Neuron (in vitro differentiated cells): ENCODE data around the gene CPNE4.

ENCODE experiments used
- H2AFZ ChIP-seq: one replicate; pipeline ENCODE4 v1.6.1; 2013; ENCODE audit warnings: low read depth, mild to moderate bottlenecking, inconsistent platforms, low read length, moderate library complexity
- H3K27me3 ChIP-seq: one replicate; pipeline ENCODE4 v1.6.1; 2013; ENCODE audit warnings: low read length; ENCODE audit not compliant: insufficient read depth
- H3K36me3 ChIP-seq: one replicate; pipeline ENCODE4 v1.6.1; 2013; ENCODE audit warnings: low read length; ENCODE audit not compliant: insufficient read depth
- H3K4me1 ChIP-seq: one replicate; pipeline ENCODE4 v1.6.1; 2013; ENCODE audit warnings: low read length; ENCODE audit not compliant: insufficient read depth
- H3K4me3 ChIP-seq: 2 replicates; pipeline ENCODE4 v1.5.1; 2013; ENCODE audit warnings: mild to moderate bottlenecking, low read length, moderate library complexity
- H3K9me3 ChIP-seq: one replicate; pipeline ENCODE4 v1.6.1; 2013; ENCODE audit warnings: low read length

CPNE4 gene

GRCh38 chr3:132007617-132008016 lies 27.2 kb downstream of the CPNE4 start:
- H3K4me1 ChIP-seq = peaks cover 5% of the 10 kb centered on the region
- H3K36me3 ChIP-seq = no peaks in the 10 kb centered on the region
- H3K9me3 ChIP-seq = no peaks in the 10 kb centered on the region
- no peaks in the 10 kb centered on the region for H3K27me3 ChIP-seq
- H3K4me3 ChIP-seq = no peak overlapping the region
- H2AFZ ChIP-seq = no peak overlapping the region

GRCh38 chr3:132006605-132007204 lies 28.1 kb downstream of the CPNE4 start:
- H3K4me3 ChIP-seq = no peak overlapping the region
- no peaks in the 10 kb centered on the region for H3K9me3 ChIP-seq
- H3K27me3 ChIP-seq = no peaks in the 10 kb centered on the region
- no peaks in the 10 kb centered on the region for H3K36me3 ChIP-seq
- H2AFZ ChIP-seq = no peak overlapping the region
- H3K4me1 ChIP-seq = peaks cover 8% of the 10 kb centered on the region

- Histone ChIP-seq H3K9me3 (no peaks in the 10 kb centered on the region), H2AFZ (no peak overlapping the region), H3K27me3 (no peaks in the 10 kb centered on the region), H3K4me1 (peaks cover 8% of the 10 kb centered on the region), H3K36me3 (no peaks in the 10 kb centered on the region), H3K4me3 (no peak overlapping the region)
Observed at GRCh38 chr3:132004571-132004970, 30.2 kb downstream of the CPNE4 start.

GRCh38 chr3:132003685-132004084 lies 31.1 kb downstream of the CPNE4 start:
- H3K4me3 ChIP-seq = no peak overlapping the region

GRCh38 chr3:132001999-132002398 lies 32.8 kb downstream of the CPNE4 start:
- no peak overlapping the region for H3K4me3 ChIP-seq
- no peaks in the 10 kb centered on the region for H3K9me3 ChIP-seq
- no peak overlapping the region for H2AFZ ChIP-seq
- peaks cover 8% of the 10 kb centered on the region for H3K4me1 ChIP-seq
- H3K27me3 ChIP-seq = no peaks in the 10 kb centered on the region
- H3K36me3 ChIP-seq = no peaks in the 10 kb centered on the region

More at GRCh38 chr3:132003685-132004084, 31.1 kb downstream of the CPNE4 start:
- Histone ChIP-seq H3K4me1 (peaks cover 8% of the 10 kb centered on the region), H3K9me3 (no peaks in the 10 kb centered on the region), H2AFZ (no peak overlapping the region), H3K27me3 (no peaks in the 10 kb centered on the region), H3K36me3 (no peaks in the 10 kb centered on the region)

- no peaks in the 10 kb centered on the region for H3K9me3 ChIP-seq
- H3K4me3 ChIP-seq = no peak overlapping the region
- no peaks in the 10 kb centered on the region for H3K27me3 ChIP-seq
- no peak overlapping the region for H2AFZ ChIP-seq
- no peaks in the 10 kb centered on the region for H3K36me3 ChIP-seq
- peaks cover 8% of the 10 kb centered on the region for H3K4me1 ChIP-seq
Observed at GRCh38 chr3:132001036-132001435, 33.8 kb downstream of the CPNE4 start.

GRCh38 chr3:131998027-131998426 lies 36.8 kb downstream of the CPNE4 start:
- Histone ChIP-seq H3K9me3 (no peaks in the 10 kb centered on the region), H3K4me1 (peaks cover 8% of the 10 kb centered on the region), H3K36me3 (no peaks in the 10 kb centered on the region), H2AFZ (no peak overlapping the region), H3K27me3 (no peaks in the 10 kb centered on the region), H3K4me3 (no peak overlapping the region)

- Histone ChIP-seq H3K4me1 (peaks cover under 1% of the 10 kb centered on the region), H2AFZ (no peak overlapping the region), H3K27me3 (no peaks in the 10 kb centered on the region), H3K4me3 (no peak overlapping the region), H3K36me3 (no peaks in the 10 kb centered on the region), H3K9me3 (no peaks in the 10 kb centered on the region)
Observed at GRCh38 chr3:131995891-131996290, 38.9 kb downstream of the CPNE4 start.

- H2AFZ ChIP-seq = no peak overlapping the region
Observed at GRCh38 chr3:131989318-131989717, 45.5 kb downstream of the CPNE4 start.

GRCh38 chr3:131988209-131988608 lies 46.6 kb downstream of the CPNE4 start:
- no peak overlapping the region for H2AFZ ChIP-seq
- no peaks in the 10 kb centered on the region for H3K4me1 ChIP-seq
- H3K9me3 ChIP-seq = no peaks in the 10 kb centered on the region
- H3K36me3 ChIP-seq = no peaks in the 10 kb centered on the region
- H3K4me3 ChIP-seq = no peak overlapping the region
- no peaks in the 10 kb centered on the region for H3K27me3 ChIP-seq

More at GRCh38 chr3:131989318-131989717, 45.5 kb downstream of the CPNE4 start:
- H3K36me3 ChIP-seq = no peaks in the 10 kb centered on the region
- no peaks in the 10 kb centered on the region for H3K9me3 ChIP-seq
- no peaks in the 10 kb centered on the region for H3K27me3 ChIP-seq
- no peaks in the 10 kb centered on the region for H3K4me1 ChIP-seq
- no peak overlapping the region for H3K4me3 ChIP-seq

- H3K4me1 ChIP-seq = no peaks in the 10 kb centered on the region
- H3K9me3 ChIP-seq = no peaks in the 10 kb centered on the region
- no peak overlapping the region for H2AFZ ChIP-seq
- no peaks in the 10 kb centered on the region for H3K36me3 ChIP-seq
- H3K27me3 ChIP-seq = no peaks in the 10 kb centered on the region
- H3K4me3 ChIP-seq = no peak overlapping the region
Observed at GRCh38 chr3:131983689-131984088, 51.1 kb downstream of the CPNE4 start.

- Histone ChIP-seq H3K27me3 (no peaks in the 10 kb centered on the region), H3K4me1 (no peaks in the 10 kb centered on the region), H3K4me3 (no peak overlapping the region), H2AFZ (no peak overlapping the region), H3K9me3 (no peaks in the 10 kb centered on the region), H3K36me3 (no peaks in the 10 kb centered on the region)
Observed at GRCh38 chr3:131981323-131981722, 53.5 kb downstream of the CPNE4 start.

GRCh38 chr3:131976448-131976847 lies 58.4 kb downstream of the CPNE4 start:
- Histone ChIP-seq H2AFZ (no peak overlapping the region), H3K9me3 (no peaks in the 10 kb centered on the region), H3K27me3 (no peaks in the 10 kb centered on the region), H3K36me3 (no peaks in the 10 kb centered on the region), H3K4me1 (peaks cover 27% of the 10 kb centered on the region), H3K4me3 (no peak overlapping the region)

- no peaks in the 10 kb centered on the region for H3K36me3 ChIP-seq
Observed at GRCh38 chr3:131975047-131975446, 59.8 kb downstream of the CPNE4 start.

More at GRCh38 chr3:131975047-131975446, 59.8 kb downstream of the CPNE4 start:
- Histone ChIP-seq H3K27me3 (no peaks in the 10 kb centered on the region), H3K4me3 (no peak overlapping the region), H3K9me3 (no peaks in the 10 kb centered on the region), H2AFZ (no peak overlapping the region), H3K4me1 (peaks cover 27% of the 10 kb centered on the region)
